ENCODE data around the gene RPTOR. TPM values are rescaled to one million over a fixed set of nuclear protein-coding genes. Genes with fewer than 3 reads are reported as not detected.

Gene RPTOR
- polyA plus RNA-seq, 5 donors: 13.5 to 23.7 (median 15.7) TPM

- DNase-seq: no peak
Measured at GRCh38 chr17:80826955-80827645, 282.5 kb downstream of the RPTOR start.

GRCh38 chr17:80827646-80828643 is 283.3 kb downstream of the RPTOR start:
- DNase-seq: no peak

- DNase-seq: no peak
Measured at GRCh38 chr17:80829166-80829813, 284.7 kb downstream of the RPTOR start.

GRCh38 chr17:80830020-80830780 is 285.6 kb downstream of the RPTOR start:
- DNase-seq: no peak

- no peak for DNase-seq
Measured at GRCh38 chr17:80831491-80831890, 286.9 kb downstream of the RPTOR start.

- peak in 1 of 2 donors; percentile 24 for DNase-seq
Measured at GRCh38 chr17:80832266-80832676, 287.6 kb downstream of the RPTOR start.

- peak; percentile 88 to 89 for DNase-seq
Measured at GRCh38 chr17:80832888-80833583, 288.4 kb downstream of the RPTOR start.

GRCh38 chr17:80833952-80834892 is 289.6 kb downstream of the RPTOR start:
- peak; percentile 47 to 53 for DNase-seq

- peak; percentile 62 to 75 for DNase-seq
Measured at GRCh38 chr17:80834893-80835275, 290.2 kb downstream of the RPTOR start.

GRCh38 chr17:80835816-80836657 is 291.4 kb downstream of the RPTOR start:
- no peak for DNase-seq

- no peak for DNase-seq
Measured at GRCh38 chr17:80836658-80836965, 292.0 kb downstream of the RPTOR start.

GRCh38 chr17:80836971-80837481 is 292.4 kb downstream of the RPTOR start:
- DNase-seq: no peak

- DNase-seq: no peak
Measured at GRCh38 chr17:80837711-80838110, 293.1 kb downstream of the RPTOR start.

GRCh38 chr17:80838311-80839025 is 293.8 kb downstream of the RPTOR start:
- DNase-seq: no peak

GRCh38 chr17:80839026-80839345 is 294.3 kb downstream of the RPTOR start:
- no peak for DNase-seq

GRCh38 chr17:80839511-80839941 is 294.9 kb downstream of the RPTOR start:
- peak in 1 of 2 donors; percentile 35 for DNase-seq

GRCh38 chr17:80839970-80840369 is 295.3 kb downstream of the RPTOR start:
- DNase-seq: no peak

GRCh38 chr17:80842456-80843013 is 297.9 kb downstream of the RPTOR start:
- DNase-seq: no peak
